AG04450 (cell line): Measurements from ENCODE around the gene MCM9. TPM values are rescaled to one million over a fixed set of nuclear protein-coding genes. Genes with fewer than 3 reads are reported as not detected.

Experiments
- CTCF ChIA-PET: fragments of 300-600, 350-600 bp; formaldehyde crosslinking; extraction: SDS; loops from one replicate; lab custom pipeline; 2022; ENCODE audit warnings: antibody characterized with exemption, inconsistent platforms; lab: Charles Lee
- POLR2A ChIA-PET: fragments of 350-600 bp; formaldehyde crosslinking; extraction: SDS; loops from one replicate; lab custom pipeline; 2021; ENCODE audit warnings: antibody characterized with exemption, inconsistent platforms; lab: Yijun Ruan, JAX
- DNase-seq: peaks from one replicate; pipeline ENCODE4 v3.0.0-alpha.2; 2011; ENCODE audit warnings: low read depth, low spot score
- H3K27ac ChIP-seq: one replicate; pipeline ENCODE4 v1.5.1; 2012; ENCODE audit warnings: low read depth, low read length, control low read depth
- H3K27me3 ChIP-seq: one replicate; pipeline ENCODE4 v1.6.0; 2012; ENCODE audit warnings: low read length; ENCODE audit not compliant: control insufficient read depth, insufficient read depth
- H3K4me3 ChIP-seq: 2 replicates; pipeline ENCODE4 v1.5.1; 2011; ENCODE audit warnings: mild to moderate bottlenecking, low read depth, low read length, control low read depth
- H3K9me3 ChIP-seq: 2 replicates; pipeline ENCODE4 v1.5.1; 2012; ENCODE audit warnings: low read length; ENCODE audit not compliant: control insufficient read depth, insufficient read depth
- CTCF ChIP-seq: IDR thresholded peaks from 2 replicates; pipeline ENCODE4 v1.5.1; 2011; ENCODE audit warnings: low read depth, low read length, control low read depth, inconsistent platforms
- polyA plus RNA-seq: library from polyadenylated mRNA; depleted of rRNA; stranded (reverse); fragments of >200 nt; gene quantifications from 2 replicates; pipeline ENCODE4 v1.2.3, GENCODE V29; 2011

The MCM9 gene
- polyA plus RNA-seq, 1 experiment = 2.2 TPM

DNA sequence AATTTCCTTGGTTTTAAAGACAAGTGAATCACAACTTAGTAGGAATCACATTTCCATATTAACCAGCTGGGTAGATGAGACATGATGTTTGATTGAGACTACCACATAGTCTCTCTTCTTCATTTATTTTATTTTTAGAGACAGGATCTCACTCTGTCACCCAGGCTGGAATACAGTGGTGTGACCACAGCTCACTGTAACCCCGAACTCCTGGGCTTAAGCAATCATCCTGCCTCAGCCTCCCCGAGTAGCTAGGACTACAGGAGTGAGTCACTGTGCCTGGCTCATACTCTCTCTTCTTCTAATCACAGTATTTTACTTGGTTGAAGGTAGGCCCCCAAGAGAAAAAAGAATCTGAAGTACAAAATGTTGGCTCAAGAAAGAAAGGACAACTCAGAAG, 121.2 kb downstream of the MCM9 start:
- TF ChIP-seq CTCF = no peak
- CTCF ChIA-PET = interaction anchor here (1.3 to 2.6 kb wide), 2 partner anchors 13 to 297 kb away, joined by 3 to 11 read pairs; no protein-coding TSS in a partner anchor

DNA sequence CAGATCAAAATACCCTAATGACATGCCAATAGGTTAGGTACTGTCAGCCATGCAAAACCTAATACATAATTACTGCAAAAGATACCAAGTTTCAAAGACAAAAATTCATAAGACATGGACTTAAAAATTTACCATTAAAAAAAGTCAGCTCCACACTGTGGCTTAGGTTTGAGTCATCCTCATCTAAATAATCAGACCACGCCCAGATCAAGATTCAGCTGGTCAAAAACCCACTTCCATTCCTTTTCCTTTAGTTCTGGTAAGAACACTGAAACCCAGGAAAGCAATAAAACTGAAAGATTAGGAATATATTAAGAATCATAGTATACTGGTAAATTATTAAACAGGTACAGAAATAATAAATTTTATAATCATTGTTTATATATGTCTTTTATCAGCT, 122.0 kb downstream of the MCM9 start:
- H3K9me3 ChIP-seq = no peaks in the 10 kb centered on the region
- H3K27ac ChIP-seq = no peak overlapping the region
- ChIA-PET CTCF (interaction anchor here (2.6 kb wide), 1 partner anchor 12 kb away, joined by 11 read pairs; no protein-coding TSS in a partner anchor), POLR2A (no interaction called here)
- H3K27me3 ChIP-seq = no peaks in the 10 kb centered on the region
- H3K4me3 ChIP-seq = no peak overlapping the region
- DNase-seq = no peak
- no peak for TF ChIP-seq CTCF

More for the DNA sequence above, 121.2 kb downstream of the MCM9 start:
- H3K27ac ChIP-seq = peak overlapping the region; percentile 25
- H3K4me3 ChIP-seq = no peak overlapping the region
- DNase-seq = no peak
- H3K9me3 ChIP-seq = no peaks in the 10 kb centered on the region
- no peaks in the 10 kb centered on the region for H3K27me3 ChIP-seq
- POLR2A ChIA-PET = no interaction called here

GRCh38 chr6:118810420-118811027, 124.4 kb downstream of the MCM9 start:
- ChIA-PET CTCF (no interaction called here), POLR2A (no interaction called here)
- Histone ChIP-seq H3K27me3 (no peaks in the 10 kb centered on the region), H3K4me3 (no peak overlapping the region), H3K27ac (no peak overlapping the region), H3K9me3 (no peaks in the 10 kb centered on the region)
- DNase-seq = no peak
- TF ChIP-seq CTCF = no peak

- Histone ChIP-seq H3K9me3 (no peaks in the 10 kb centered on the region), H3K4me3 (no peak overlapping the region), H3K27ac (no peak overlapping the region), H3K27me3 (no peaks in the 10 kb centered on the region)
- ChIA-PET POLR2A (no interaction called here), CTCF (interaction anchor here (1.7 kb wide), 1 partner anchor 9 kb away, joined by 15 read pairs; no protein-coding TSS in a partner anchor)
- no peak for TF ChIP-seq CTCF
- no peak for DNase-seq
Observed at GRCh38 chr6:118808793-118809638, 125.9 kb downstream of the MCM9 start.

GRCh38 chr6:118804091-118804490, 130.9 kb downstream of the MCM9 start:
- H3K4me3 ChIP-seq = no peak overlapping the region
- ChIA-PET CTCF (interaction anchor here (0.7 to 4.5 kb wide), 5 partner anchors 15 to 899 kb away, joined by 3 to 49 read pairs (median 3); no protein-coding TSS in a partner anchor), POLR2A (no interaction called here)
- H3K9me3 ChIP-seq = no peaks in the 10 kb centered on the region
- TF ChIP-seq CTCF = no peak
- DNase-seq = no peak
- H3K27me3 ChIP-seq = no peaks in the 10 kb centered on the region
- H3K27ac ChIP-seq = no peak overlapping the region
